COLO668 (cell line): ENCODE measurements around the gene RAD51B.

Experiments used
- DNase-seq: peaks from one replicate; lab custom pipeline; 2025; ENCODE audit not compliant: unreplicated experiment; lab: John Stamatoyannopoulos, UW

The RAD51B gene

GRCh38 chr14:68527329-68527851 is 707.8 kb downstream of the RAD51B start:
- DNase-seq, result no peak

GRCh38 chr14:68528040-68528687 is 708.6 kb downstream of the RAD51B start:
- no peak for DNase-seq

- no peak for DNase-seq
Measured at GRCh38 chr14:68530443-68530842, 710.9 kb downstream of the RAD51B start.

- DNase-seq, result no peak
Measured at GRCh38 chr14:68532496-68532895, 712.9 kb downstream of the RAD51B start.

GRCh38 chr14:68534276-68534675 is 714.7 kb downstream of the RAD51B start:
- no peak for DNase-seq

GRCh38 chr14:68535404-68536017 is 715.9 kb downstream of the RAD51B start:
- DNase-seq, result no peak

GRCh38 chr14:68536018-68536410 is 716.4 kb downstream of the RAD51B start:
- no peak for DNase-seq

- DNase-seq, result no peak
Measured at GRCh38 chr14:68538639-68539038, 719.1 kb downstream of the RAD51B start.

GRCh38 chr14:68539241-68539737 is 719.7 kb downstream of the RAD51B start:
- DNase-seq, result no peak

- DNase-seq, result no peak
Measured at GRCh38 chr14:68539789-68540188, 720.2 kb downstream of the RAD51B start.

- DNase-seq, result no peak
Measured at GRCh38 chr14:68541178-68541896, 721.8 kb downstream of the RAD51B start.

- no peak for DNase-seq
Measured at GRCh38 chr14:68542346-68542745, 722.8 kb downstream of the RAD51B start.

GRCh38 chr14:68543516-68543915 is 723.9 kb downstream of the RAD51B start:
- DNase-seq, result no peak

- no peak for DNase-seq
Measured at GRCh38 chr14:68544081-68544892, 724.7 kb downstream of the RAD51B start.

- no peak for DNase-seq
Measured at GRCh38 chr14:68546839-68547238, 727.3 kb downstream of the RAD51B start.

GRCh38 chr14:68547305-68548193 is 728.0 kb downstream of the RAD51B start:
- no peak for DNase-seq

- DNase-seq, result no peak
Measured at GRCh38 chr14:68548194-68549076, 728.9 kb downstream of the RAD51B start.

GRCh38 chr14:68550338-68550715 is 730.7 kb downstream of the RAD51B start:
- no peak for DNase-seq

- DNase-seq, result no peak
Measured at GRCh38 chr14:68551045-68551683, 731.6 kb downstream of the RAD51B start.
